C4-2B (cell line): Measurements from ENCODE around the gene OTUD4.

Source experiments
- ZFX ChIP-seq: fragments of 450-650 bp; IDR thresholded peaks from 2 replicates; pipeline ENCODE4 v1.6.1; 2017
- TF ChIP-seq, protein P1 (sequence below): fragments of 450-650 bp; conservative IDR thresholded peaks from 2 replicates; pipeline ENCODE4 v1.5.1; 2017; ENCODE audit warnings: mild to moderate bottlenecking

GRCh38 chr4:145177511-145177905, 2.9 kb downstream of the OTUD4 start:
- TF ChIP-seq, protein P1, sequence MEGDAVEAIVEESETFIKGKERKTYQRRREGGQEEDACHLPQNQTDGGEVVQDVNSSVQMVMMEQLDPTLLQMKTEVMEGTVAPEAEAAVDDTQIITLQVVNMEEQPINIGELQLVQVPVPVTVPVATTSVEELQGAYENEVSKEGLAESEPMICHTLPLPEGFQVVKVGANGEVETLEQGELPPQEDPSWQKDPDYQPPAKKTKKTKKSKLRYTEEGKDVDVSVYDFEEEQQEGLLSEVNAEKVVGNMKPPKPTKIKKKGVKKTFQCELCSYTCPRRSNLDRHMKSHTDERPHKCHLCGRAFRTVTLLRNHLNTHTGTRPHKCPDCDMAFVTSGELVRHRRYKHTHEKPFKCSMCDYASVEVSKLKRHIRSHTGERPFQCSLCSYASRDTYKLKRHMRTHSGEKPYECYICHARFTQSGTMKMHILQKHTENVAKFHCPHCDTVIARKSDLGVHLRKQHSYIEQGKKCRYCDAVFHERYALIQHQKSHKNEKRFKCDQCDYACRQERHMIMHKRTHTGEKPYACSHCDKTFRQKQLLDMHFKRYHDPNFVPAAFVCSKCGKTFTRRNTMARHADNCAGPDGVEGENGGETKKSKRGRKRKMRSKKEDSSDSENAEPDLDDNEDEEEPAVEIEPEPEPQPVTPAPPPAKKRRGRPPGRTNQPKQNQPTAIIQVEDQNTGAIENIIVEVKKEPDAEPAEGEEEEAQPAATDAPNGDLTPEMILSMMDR = no peak
- no peak for TF ChIP-seq ZFX
